ENCODE results near the gene ANKRD55.

DNA sequence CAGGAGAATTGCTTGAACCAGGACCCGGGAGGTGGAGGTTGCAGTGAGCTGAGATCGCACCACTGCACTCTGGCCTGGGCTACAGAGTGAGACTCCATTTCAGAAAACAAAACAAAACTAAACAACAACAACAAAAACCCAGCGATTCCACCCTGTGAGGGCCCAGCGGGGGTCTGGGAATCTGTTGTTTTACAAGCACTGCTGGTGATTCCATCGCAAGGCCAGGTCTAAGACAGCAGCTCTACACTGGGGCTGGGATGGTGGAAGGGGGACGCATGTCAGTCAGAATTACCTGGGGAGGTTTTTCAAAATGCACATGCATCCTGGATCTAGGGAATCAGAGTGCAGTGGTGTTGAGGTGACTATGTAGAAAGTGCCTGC, 90.9 kb downstream of the ANKRD55 start:
- TF ChIP-seq, protein P1, sequence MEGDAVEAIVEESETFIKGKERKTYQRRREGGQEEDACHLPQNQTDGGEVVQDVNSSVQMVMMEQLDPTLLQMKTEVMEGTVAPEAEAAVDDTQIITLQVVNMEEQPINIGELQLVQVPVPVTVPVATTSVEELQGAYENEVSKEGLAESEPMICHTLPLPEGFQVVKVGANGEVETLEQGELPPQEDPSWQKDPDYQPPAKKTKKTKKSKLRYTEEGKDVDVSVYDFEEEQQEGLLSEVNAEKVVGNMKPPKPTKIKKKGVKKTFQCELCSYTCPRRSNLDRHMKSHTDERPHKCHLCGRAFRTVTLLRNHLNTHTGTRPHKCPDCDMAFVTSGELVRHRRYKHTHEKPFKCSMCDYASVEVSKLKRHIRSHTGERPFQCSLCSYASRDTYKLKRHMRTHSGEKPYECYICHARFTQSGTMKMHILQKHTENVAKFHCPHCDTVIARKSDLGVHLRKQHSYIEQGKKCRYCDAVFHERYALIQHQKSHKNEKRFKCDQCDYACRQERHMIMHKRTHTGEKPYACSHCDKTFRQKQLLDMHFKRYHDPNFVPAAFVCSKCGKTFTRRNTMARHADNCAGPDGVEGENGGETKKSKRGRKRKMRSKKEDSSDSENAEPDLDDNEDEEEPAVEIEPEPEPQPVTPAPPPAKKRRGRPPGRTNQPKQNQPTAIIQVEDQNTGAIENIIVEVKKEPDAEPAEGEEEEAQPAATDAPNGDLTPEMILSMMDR (IDR thresholded peaks at IDR 0.05) = no peak
- TF ChIP-seq POLR2A (IDR thresholded peaks at IDR 0.05) (no peak), EP300 (IDR thresholded peaks at IDR 0.05) (no peak)
